HUDEP-2 (cell line): ENCODE measurements around the gene CCRL2.
"Not testable (repeated sequence)": the region's sequence is repeated elsewhere in the genome, so short reads cannot be mapped to it uniquely, and the experiment has no call there.

ENCODE experiments used
- DNase-seq, 76 experiments: peaks; one replicate each; lab custom pipeline; 2025; ENCODE audit not compliant: unreplicated experiment in 76 of 76; lab: John Stamatoyannopoulos, UW

CCRL2 gene

DNA sequence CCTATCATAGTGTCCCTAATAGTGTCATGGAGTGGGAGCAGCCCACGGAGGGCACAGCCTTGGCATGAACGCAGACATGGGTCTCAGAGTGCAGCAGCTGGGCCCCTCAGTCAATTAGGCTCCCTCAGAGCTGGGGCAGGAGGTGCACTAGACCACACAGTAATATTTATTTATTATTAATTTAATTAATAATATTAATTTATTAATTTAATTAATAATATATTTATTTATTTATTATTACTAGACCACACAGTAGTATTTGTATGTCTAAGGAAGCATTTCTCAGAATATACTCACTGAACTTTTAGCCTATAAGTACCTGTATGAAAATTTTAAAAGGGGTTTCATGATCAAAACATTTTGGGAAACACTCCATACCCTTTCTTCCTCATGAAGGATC, 5.5 kb upstream of the CCRL2 start:
- no peak for DNase-seq

GRCh38 chr3:46402902-46403301, 4.2 kb upstream of the CCRL2 start:
- not testable (repeated sequence) for DNase-seq

GRCh38 chr3:46405301-46406019, 1.6 kb upstream of the CCRL2 start:
- DNase-seq = no peak

GRCh38 chr3:46406443-46406787, 644 bp upstream of the CCRL2 start:
- DNase-seq = no peak

GRCh38 chr3:46407970-46408369, 911 bp downstream of the CCRL2 start:
- DNase-seq = peak in 1 of 76 experiments; percentile 3

DNA sequence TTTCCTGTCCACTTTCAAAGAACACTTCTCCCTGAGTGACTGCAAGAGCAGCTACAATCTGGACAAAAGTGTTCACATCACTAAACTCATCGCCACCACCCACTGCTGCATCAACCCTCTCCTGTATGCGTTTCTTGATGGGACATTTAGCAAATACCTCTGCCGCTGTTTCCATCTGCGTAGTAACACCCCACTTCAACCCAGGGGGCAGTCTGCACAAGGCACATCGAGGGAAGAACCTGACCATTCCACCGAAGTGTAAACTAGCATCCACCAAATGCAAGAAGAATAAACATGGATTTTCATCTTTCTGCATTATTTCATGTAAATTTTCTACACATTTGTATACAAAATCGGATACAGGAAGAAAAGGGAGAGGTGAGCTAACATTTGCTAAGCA, 1.8 kb downstream of the CCRL2 start:
- DNase-seq = no peak

- no peak for DNase-seq
Observed at GRCh38 chr3:46409739-46410489, 2.9 kb downstream of the CCRL2 start.

GRCh38 chr3:46410669-46411068, 3.6 kb downstream of the CCRL2 start:
- no peak for DNase-seq

- no peak for DNase-seq
Observed at GRCh38 chr3:46411271-46411670, 4.2 kb downstream of the CCRL2 start.

- no peak for DNase-seq
Observed at GRCh38 chr3:46412786-46413298, 5.8 kb downstream of the CCRL2 start.

- DNase-seq = no peak
Observed at GRCh38 chr3:46413951-46414350, 6.9 kb downstream of the CCRL2 start.

DNA sequence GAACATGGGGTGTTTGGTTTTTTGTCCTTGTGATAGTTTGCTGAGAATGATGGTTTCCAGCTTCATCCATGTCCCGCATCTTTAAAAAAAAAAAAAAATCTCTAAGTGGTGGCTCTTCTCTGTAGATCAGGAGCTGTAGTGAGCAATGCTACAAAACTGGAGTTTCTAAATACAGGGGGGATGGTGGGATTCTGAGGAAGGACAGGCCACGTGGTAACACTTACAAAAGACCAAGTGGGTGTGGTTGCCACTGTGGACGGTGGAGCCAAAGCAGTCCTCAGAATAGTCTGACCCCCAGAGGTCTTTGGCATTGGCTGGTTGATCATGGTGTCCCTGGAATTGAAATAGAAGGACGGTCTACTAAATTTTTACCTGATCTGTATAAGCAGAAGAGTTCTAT, 7.7 kb downstream of the CCRL2 start:
- no peak for DNase-seq

GRCh38 chr3:46416125-46416810, 9.2 kb downstream of the CCRL2 start:
- DNase-seq = no peak

- no peak for DNase-seq
Observed at GRCh38 chr3:46416811-46417510, 9.9 kb downstream of the CCRL2 start.

DNA sequence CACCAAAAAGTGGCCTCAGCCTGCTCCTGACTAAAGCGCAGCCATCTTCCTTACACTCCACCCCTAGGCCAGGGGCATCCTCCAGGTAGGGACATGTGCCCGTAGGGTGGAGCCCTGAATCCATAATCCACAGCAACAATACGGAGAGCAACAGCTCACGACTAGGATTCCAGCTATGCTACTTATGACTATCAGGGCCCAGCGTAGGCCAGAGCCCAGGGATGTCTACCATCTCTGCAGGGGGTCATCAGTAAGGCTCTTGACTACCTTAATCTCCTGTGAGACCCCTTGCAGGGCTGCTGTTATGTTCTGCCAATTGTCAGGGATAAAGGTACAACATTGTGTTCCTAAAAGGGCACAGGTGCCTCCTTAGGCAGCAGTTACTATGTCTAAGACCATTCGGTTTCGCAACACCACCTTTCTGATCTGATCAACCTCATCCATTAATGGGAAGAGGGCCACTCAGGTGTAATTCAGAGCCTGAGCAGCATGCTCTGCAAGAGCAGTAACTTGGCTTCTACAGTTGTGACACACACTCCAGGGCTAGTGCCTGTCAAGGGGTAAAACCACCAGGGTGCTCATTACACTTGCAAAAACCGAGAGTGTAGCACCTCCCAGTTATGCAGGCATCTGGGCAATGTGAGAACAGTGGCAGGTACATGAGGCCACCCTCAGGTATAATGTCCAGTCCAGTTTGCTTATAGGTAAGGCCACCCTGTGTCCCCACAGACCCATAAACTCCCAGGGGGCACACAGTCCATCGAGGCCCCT, 11.0 kb downstream of the CCRL2 start:
- no peak for DNase-seq

GRCh38 chr3:46419816-46420215, 12.8 kb downstream of the CCRL2 start:
- DNase-seq = no peak

DNA sequence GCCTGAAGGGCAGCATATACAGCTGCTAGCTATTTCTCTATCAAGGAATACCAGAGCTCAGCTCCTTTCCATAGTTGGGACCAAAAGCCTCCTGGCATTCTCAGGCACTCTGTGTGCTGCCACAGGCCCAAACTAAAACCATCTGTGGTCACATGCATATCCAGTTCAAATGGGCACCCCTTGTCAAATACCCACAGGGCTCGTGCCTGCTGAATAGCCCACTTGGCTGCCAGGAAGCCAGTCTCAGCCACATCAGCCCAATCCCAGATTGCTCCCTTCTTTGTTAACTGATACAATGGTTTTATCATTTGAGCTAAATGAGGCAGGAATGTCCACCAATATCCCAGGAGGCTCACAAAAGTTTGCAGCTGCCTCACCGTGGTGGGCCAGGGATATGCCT, 13.9 kb downstream of the CCRL2 start:
- DNase-seq = no peak

DNA sequence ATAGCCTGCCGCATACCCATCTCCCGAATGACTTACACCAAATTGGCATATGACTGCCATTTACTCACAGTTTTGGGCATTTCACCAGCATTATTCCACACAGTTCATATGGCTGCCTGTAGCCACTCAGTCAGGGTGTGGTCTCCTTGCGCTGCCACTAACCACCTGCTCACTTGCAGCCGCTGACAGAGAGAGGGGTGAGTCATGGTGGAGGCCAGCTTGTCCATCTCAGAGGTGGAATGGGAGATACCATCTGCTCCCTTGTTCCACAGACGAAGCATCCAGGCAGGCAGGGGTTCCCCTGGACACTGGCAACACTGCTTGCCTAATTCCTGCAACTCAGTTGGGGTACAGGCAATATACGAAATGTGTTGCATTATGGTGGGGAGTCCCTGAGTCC, 15.6 kb downstream of the CCRL2 start:
- peak in 33 of 76 experiments; percentile 4 to 58 (median 28) for DNase-seq

DNA sequence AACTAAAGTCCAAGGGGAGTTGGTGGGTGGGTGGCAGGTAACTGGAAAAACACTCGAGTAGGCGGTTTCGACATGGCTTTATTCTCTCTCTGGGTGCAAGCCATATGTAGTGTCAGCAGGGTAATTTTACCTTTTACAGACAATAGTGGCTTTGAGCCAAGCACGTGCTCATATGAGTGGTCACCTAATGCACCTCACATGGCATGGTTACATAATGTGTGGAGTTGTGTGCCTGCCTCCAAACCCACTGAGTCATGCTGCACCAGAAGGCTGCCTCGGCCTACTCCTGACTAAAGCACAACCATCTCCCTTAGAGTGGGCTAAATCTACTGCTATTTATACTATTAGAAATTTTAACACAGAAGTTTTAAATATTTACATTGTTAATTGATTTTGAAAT, 16.5 kb downstream of the CCRL2 start:
- DNase-seq = no peak

GRCh38 chr3:46426476-46426875, 19.4 kb downstream of the CCRL2 start:
- DNase-seq = peak in 30 of 76 experiments; percentile 2 to 49 (median 21)
